Mucosa of rectum (tissue), 2 donors: ENCODE data around the gene IGDCC3.

Source experiments
- H3K27ac ChIP-seq, 2 donors: one replicate each; pipeline ENCODE4 v1.7.0; 2013; ENCODE audit warnings: inconsistent platforms in 2 of 2, low read depth in 2 of 2, low read length in 2 of 2
- H3K27me3 ChIP-seq, 2 donors: one replicate each; pipeline ENCODE4 v1.7.0; 2013; ENCODE audit warnings: low read length in 2 of 2; ENCODE audit not compliant: control insufficient read depth in 2 of 2, insufficient read depth in 2 of 2
- H3K36me3 ChIP-seq, 2 donors: one replicate each; pipeline ENCODE4 v1.7.0; 2013; ENCODE audit warnings: low read length in 2 of 2; ENCODE audit not compliant: control insufficient read depth in 2 of 2, insufficient read depth in 2 of 2
- H3K4me1 ChIP-seq, 2 donors: one replicate each; pipeline ENCODE4 v1.7.0; 2013; ENCODE audit warnings: low read length in 2 of 2, mild to moderate bottlenecking in 1 of 2; ENCODE audit not compliant: control insufficient read depth in 2 of 2, insufficient read depth in 2 of 2
- H3K4me3 ChIP-seq, 2 donors: one replicate each; pipeline ENCODE4 v1.7.0; 2013; ENCODE audit warnings: low read length in 2 of 2
- H3K9ac ChIP-seq, 2 donors: one replicate each; pipeline ENCODE4 v1.7.0; 2013; ENCODE audit warnings: low read length in 2 of 2, low read depth in 1 of 2, mild to moderate bottlenecking in 1 of 2
- H3K9me3 ChIP-seq, 2 donors: one replicate each; pipeline ENCODE4 v1.7.0; 2013; ENCODE audit warnings: low read length in 2 of 2; ENCODE audit not compliant: control insufficient read depth in 2 of 2
- donor health status: healthy.
- donor health status: Normal muscosa, but diverticular disease.

IGDCC3 gene

GRCh38 chr15:65396965-65397317 lies 19.1 kb upstream of the IGDCC3 start:
- Histone ChIP-seq H3K4me3 (no peak overlapping the region), H3K27me3 (peaks cover 44 to 49% of the 10 kb centered on the region in 2 donors), H3K27ac (no peak overlapping the region), H3K9me3 (no peaks in the 10 kb centered on the region), H3K9ac (no peak overlapping the region), H3K36me3 (no peaks in the 10 kb centered on the region), H3K4me1 (no peaks in the 10 kb centered on the region)

GRCh38 chr15:65396283-65396964 lies 18.6 kb upstream of the IGDCC3 start:
- no peaks in the 10 kb centered on the region for H3K36me3 ChIP-seq
- no peaks in the 10 kb centered on the region for H3K9me3 ChIP-seq
- H3K27me3 ChIP-seq = peaks cover 44 to 49% of the 10 kb centered on the region in 2 donors
- H3K4me1 ChIP-seq = no peaks in the 10 kb centered on the region
- H3K27ac ChIP-seq = no peak overlapping the region
- no peak overlapping the region for H3K4me3 ChIP-seq
- H3K9ac ChIP-seq = no peak overlapping the region

- no peaks in the 10 kb centered on the region for H3K4me1 ChIP-seq
- H3K36me3 ChIP-seq = no peaks in the 10 kb centered on the region
- H3K9me3 ChIP-seq = no peaks in the 10 kb centered on the region
- H3K27ac ChIP-seq = no peak overlapping the region
- H3K27me3 ChIP-seq = peaks cover 47 to 49% of the 10 kb centered on the region in 2 donors
- H3K9ac ChIP-seq = no peak overlapping the region
- H3K4me3 ChIP-seq = no peak overlapping the region
These were observed 17.9 kb upstream of the IGDCC3 start for GRCh38 chr15:65395567-65396202.

GRCh38 chr15:65394936-65395335 lies 17.1 kb upstream of the IGDCC3 start:
- H3K36me3 ChIP-seq = no peaks in the 10 kb centered on the region
- H3K4me1 ChIP-seq = no peaks in the 10 kb centered on the region
- no peak overlapping the region for H3K9ac ChIP-seq
- H3K27ac ChIP-seq = no peak overlapping the region
- H3K4me3 ChIP-seq = no peak overlapping the region
- H3K27me3 ChIP-seq = peaks cover 42 to 49% of the 10 kb centered on the region in 2 donors
- no peaks in the 10 kb centered on the region for H3K9me3 ChIP-seq

GRCh38 chr15:65394280-65394789 lies 16.5 kb upstream of the IGDCC3 start:
- no peaks in the 10 kb centered on the region for H3K9me3 ChIP-seq
- no peaks in the 10 kb centered on the region for H3K36me3 ChIP-seq
- no peaks in the 10 kb centered on the region for H3K4me1 ChIP-seq
- peaks cover 46 to 47% of the 10 kb centered on the region in 2 donors for H3K27me3 ChIP-seq
- H3K27ac ChIP-seq = no peak overlapping the region
- H3K9ac ChIP-seq = no peak overlapping the region
- no peak overlapping the region for H3K4me3 ChIP-seq

GRCh38 chr15:65393557-65393956 lies 15.8 kb upstream of the IGDCC3 start:
- no peak overlapping the region for H3K4me3 ChIP-seq
- no peaks in the 10 kb centered on the region for H3K4me1 ChIP-seq
- H3K27me3 ChIP-seq = peaks cover 39 to 48% of the 10 kb centered on the region in 2 donors
- no peak overlapping the region for H3K9ac ChIP-seq
- no peak overlapping the region for H3K27ac ChIP-seq
- H3K9me3 ChIP-seq = no peaks in the 10 kb centered on the region
- H3K36me3 ChIP-seq = no peaks in the 10 kb centered on the region

GRCh38 chr15:65393091-65393490 lies 15.3 kb upstream of the IGDCC3 start:
- H3K27me3 ChIP-seq = peaks cover 39 to 48% of the 10 kb centered on the region in 2 donors

GRCh38 chr15:65392368-65392767 lies 14.6 kb upstream of the IGDCC3 start:
- H3K36me3 ChIP-seq = no peaks in the 10 kb centered on the region
- no peaks in the 10 kb centered on the region for H3K4me1 ChIP-seq
- no peak overlapping the region for H3K27ac ChIP-seq
- H3K27me3 ChIP-seq = peaks cover 33 to 48% of the 10 kb centered on the region in 2 donors
- H3K9me3 ChIP-seq = no peaks in the 10 kb centered on the region
- H3K9ac ChIP-seq = no peak overlapping the region
- no peak overlapping the region for H3K4me3 ChIP-seq

More at GRCh38 chr15:65393091-65393490, 15.3 kb upstream of the IGDCC3 start:
- Histone ChIP-seq H3K9ac (no peak overlapping the region), H3K27ac (no peak overlapping the region), H3K36me3 (no peaks in the 10 kb centered on the region), H3K4me3 (no peak overlapping the region), H3K4me1 (no peaks in the 10 kb centered on the region), H3K9me3 (no peaks in the 10 kb centered on the region)

- no peaks in the 10 kb centered on the region for H3K36me3 ChIP-seq
- H3K9ac ChIP-seq = no peak overlapping the region
- peaks cover 27 to 42% of the 10 kb centered on the region in 2 donors for H3K27me3 ChIP-seq
- no peak overlapping the region for H3K4me3 ChIP-seq
- no peaks in the 10 kb centered on the region for H3K9me3 ChIP-seq
- no peak overlapping the region for H3K27ac ChIP-seq
- H3K4me1 ChIP-seq = no peaks in the 10 kb centered on the region
These were observed 13.9 kb upstream of the IGDCC3 start for GRCh38 chr15:65391732-65392131.

- H3K27me3 ChIP-seq = peaks cover 21 to 32% of the 10 kb centered on the region in 2 donors
- H3K27ac ChIP-seq = no peak overlapping the region
- H3K4me3 ChIP-seq = no peak overlapping the region
- H3K9me3 ChIP-seq = no peaks in the 10 kb centered on the region
- H3K4me1 ChIP-seq = peaks cover 0 to under 1% of the 10 kb centered on the region in 2 donors
- no peaks in the 10 kb centered on the region for H3K36me3 ChIP-seq
- no peak overlapping the region for H3K9ac ChIP-seq
These were observed 12.6 kb upstream of the IGDCC3 start for GRCh38 chr15:65390447-65390846.
